Non-pigmented ciliary epithelial cell (primary cell): ENCODE results near the gene KIF16B.

Experiments used
- DNase-seq: peaks from one replicate; pipeline ENCODE4 v3.0.0-alpha.2; 2010; ENCODE audit warnings: low read depth

Gene KIF16B

DNA sequence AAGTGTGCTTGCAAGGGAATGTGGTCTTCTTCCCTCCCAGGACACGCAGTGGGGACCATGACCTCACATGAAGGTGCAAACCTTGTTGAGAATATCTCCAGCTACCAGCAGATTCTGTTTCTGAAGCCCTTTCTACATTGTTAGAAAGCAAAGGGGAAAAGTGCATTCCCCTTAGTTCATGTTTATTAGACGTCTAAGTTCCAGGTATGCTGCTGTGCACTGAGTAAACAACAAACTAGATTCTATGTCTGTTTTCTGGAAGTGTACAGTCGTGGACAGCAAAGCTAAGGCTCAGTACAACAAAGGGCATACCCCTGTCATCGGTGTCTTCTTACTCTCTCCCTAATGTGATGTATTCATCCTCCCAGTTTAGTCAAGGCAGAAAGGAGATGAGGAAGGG, 178.5 kb downstream of the KIF16B start:
- no peak for DNase-seq

DNA sequence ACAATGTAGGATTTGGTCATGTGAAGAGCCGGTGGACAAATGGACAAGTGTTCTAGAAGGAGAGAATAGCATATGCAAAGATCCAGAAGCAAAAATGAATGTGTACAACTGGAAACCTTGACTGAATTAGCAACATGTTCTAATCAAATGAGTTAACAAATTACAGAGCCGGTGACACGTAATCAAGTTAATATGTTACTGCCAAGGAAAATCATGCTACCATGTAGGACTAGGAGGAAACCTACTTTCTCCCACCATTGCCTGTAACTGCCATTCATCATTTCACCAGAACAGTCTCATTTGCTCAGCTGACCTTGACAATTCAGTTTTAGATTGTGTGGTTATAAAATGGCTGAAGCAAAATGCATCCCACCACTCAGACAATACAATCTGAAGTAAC, 179.4 kb downstream of the KIF16B start:
- no peak for DNase-seq

DNA sequence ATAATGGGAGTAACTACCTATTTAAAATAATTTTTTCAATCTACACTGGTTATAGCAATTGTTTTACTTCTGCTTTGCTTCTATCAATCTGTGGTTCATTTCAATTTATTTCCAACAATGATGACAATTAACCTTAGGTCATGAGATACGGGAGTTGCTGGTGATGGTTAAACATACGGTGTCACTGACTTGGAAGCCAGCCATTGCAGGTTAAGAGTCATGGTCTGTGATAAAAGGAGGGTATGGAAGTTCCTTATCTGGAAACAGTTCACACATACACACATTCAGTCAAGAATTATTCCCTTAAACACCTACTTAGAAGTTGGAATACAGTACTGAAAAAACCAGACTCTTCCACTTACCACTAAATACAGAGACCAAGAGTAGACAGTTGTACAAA, 180.0 kb downstream of the KIF16B start:
- no peak for DNase-seq

DNA sequence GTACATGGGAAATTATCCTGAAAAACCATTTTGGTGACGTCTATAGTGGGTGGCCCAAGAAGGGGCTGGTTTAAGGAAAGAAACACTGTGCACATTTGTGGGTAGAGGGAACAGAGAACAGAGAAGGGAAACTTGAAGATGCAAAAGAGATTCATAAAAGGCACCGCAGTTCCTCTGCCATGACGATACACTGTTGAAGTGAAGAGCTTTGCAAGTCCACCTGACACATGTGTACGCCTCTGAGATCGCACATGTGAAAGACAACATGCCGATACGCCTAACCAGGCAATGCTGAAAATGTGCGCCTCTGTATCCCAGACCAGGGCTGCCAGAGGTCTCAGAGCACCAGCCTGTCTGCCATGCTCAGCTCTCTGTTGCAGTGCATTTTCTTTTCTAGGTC, 180.9 kb downstream of the KIF16B start:
- DNase-seq: no peak

DNA sequence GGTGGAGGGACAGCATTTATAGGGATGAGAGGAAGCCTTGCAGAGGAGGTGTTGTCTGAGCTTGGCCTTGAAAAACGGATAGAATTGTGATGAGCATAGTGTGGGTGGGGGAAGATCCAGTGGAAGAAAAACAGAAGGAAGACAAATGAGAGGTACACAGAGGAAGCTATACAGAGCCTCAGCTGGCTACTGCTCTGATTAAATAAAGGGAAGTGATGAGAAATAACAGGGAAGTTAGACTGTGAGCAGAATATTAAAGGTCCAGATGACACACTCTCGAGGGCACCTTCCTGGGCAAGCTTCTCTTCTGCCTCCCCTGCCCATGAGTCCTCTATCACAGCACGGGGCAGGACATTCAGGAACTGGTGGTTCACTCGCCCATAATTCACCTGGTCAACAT, 182.3 kb downstream of the KIF16B start:
- no peak for DNase-seq

DNA sequence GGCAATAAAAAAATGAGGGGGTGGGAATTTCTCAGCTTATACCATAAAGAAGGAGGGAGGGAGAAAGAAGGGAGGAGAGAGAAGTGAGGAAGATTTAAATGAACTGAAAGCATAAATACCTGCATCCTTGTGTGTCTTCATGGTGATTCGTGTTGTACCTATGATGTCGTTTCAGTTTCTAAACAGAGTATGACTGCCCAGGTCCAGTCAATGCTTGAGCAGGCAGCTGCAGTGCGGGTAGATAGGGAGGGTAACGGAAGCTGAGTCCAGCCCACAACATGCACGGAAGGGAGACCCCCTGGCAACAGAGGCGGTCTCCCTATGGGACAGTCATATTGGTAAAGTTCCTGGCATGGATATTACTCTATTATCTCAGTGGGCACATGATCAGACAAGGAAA, 184.5 kb downstream of the KIF16B start:
- DNase-seq: no peak

DNA sequence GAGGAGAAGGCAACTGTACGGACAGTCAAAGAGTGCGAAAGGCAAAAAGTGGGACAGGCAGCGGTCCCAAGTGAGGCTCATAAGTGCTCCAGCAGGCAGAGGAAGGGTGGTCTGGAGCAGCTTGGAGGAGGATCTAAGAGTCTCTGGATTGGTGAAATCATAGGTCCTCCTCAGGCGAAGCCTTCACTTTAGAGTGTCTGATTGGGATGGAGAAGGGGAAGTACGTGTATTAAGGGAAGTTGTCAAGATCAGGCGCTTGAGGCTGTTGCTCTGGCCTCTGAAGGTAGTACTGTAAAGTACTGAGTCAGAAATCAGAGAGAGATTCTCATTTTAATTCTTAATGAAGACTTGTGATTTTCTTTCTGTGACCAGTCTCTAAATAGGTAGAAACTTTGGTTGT, 185.6 kb downstream of the KIF16B start:
- DNase-seq: no peak

DNA sequence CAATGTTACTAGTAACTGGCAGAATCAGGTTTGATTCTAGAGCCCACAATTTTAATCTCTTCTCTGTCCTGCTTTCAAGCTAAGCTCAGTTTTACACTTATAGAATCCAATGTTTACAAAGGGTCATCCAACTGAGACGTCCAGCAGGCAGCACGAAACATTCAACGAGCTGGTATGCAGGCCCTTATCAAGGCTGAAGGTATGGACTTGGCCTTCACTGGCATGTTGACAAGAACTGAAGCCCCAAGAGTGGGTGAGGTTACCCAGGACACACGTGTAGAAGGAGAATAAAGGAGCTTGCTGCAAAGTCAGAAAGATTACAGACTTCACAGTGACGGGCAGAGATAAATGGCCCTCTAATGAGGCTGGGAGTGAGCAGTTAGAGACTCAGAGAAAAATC, 187.4 kb downstream of the KIF16B start:
- no peak for DNase-seq

DNA sequence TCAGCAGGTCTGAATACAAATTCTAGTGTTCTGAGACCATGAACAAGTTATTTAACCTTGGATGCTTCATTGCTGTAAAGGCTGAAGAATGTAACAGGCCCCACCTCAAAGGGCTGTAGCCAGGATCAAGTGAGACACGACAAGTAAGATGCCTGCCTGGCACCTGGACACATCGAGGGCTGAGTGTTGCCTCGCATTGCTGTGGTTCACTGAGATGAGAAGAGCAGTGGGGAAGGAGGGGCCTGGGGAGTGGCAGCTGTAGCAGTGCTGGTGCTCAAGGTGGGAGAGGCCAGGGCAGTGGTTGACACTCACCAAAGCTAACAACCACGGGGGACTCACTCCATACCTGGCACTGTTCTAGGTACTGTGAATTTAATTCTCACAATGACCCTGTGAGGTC, 187.8 kb downstream of the KIF16B start:
- no peak for DNase-seq

DNA sequence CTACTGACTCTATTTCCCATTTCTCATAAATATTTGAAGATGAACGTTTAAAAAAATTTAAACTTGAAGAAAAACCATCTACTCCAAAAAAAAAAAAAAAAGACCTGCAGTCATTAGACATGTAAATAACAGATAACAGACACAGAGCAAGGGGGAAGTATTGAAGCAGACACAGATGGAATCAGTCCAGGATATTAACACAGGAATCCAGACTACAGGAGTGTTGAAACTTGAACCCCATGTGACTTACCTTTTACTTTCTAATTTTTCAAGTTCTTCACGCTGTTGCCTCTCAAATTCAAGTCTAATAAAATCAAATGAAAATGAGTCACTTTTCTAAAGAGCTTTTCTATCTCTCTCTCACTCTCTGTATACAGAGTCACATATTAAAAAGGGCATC, 191.8 kb downstream of the KIF16B start:
- no peak for DNase-seq

DNA sequence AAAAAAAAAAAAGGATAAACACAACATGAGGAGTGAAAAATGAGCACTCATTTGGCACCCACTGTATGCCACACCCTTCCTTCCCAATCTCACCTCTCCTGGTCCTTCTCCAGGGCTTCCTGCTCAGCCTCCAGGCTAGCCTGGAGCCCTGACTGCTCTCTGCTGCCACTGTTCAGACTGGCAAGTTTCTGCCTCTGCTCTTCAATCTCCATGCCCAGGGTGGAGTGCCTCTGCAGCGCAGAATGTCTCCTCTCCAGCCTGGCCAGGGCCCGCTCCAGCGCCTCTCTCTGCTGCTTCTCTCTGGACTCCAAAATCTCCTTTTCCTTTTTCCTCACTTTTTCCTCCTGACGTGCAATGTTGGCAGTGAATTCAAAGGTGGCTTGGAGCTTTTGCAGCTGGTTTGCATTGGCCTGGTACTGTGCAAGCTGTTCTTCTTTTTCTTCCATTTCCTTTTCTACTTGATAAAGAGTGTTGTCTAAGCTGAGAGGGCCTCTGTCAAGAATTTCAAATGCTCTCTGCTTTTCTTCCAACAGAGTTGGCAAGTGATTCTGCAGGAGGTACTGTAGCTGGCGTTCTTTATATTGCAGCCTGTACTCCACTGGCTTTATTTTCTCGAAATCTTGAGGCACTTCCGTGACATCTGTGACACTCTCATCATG, 194.4 kb downstream of the KIF16B start:
- no peak for DNase-seq

DNA sequence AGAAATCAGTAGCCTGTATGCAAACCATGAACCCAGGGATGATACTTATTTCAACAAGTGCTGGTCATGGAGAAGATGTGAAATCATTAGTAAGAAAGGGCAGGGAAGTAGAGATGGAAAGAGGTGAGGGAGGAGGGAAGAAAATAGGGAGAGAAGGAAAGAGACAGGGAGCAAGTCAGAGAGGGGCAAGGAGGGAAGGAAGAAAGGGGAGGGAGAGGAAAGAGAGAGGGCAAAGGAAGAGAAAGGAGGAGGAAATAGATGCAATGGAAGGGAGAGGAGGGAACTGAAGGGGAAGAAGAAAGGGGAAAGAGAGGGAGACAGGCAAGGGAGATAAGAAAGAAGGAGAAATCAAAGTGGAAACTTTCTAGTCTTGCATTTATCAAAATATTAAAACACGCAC, 195.1 kb downstream of the KIF16B start:
- DNase-seq: no peak

DNA sequence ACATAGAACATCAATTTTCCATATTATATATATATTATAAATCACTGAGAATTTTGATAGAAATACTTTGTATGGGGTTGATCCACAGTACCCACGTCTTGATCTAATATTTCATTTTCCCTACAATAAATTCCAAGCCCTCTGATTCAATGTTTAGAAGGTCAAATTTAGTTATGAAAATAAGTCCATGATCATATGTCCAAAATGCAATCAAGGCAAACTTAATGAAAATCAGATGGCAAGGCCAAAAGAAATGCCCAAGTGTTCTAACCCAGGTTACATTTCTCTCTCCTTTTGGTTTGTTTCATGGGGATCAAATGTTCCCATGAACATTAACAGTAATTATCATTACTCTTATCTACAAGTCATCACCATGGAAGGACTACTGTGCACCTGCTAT, 203.8 kb downstream of the KIF16B start:
- DNase-seq: no peak

DNA sequence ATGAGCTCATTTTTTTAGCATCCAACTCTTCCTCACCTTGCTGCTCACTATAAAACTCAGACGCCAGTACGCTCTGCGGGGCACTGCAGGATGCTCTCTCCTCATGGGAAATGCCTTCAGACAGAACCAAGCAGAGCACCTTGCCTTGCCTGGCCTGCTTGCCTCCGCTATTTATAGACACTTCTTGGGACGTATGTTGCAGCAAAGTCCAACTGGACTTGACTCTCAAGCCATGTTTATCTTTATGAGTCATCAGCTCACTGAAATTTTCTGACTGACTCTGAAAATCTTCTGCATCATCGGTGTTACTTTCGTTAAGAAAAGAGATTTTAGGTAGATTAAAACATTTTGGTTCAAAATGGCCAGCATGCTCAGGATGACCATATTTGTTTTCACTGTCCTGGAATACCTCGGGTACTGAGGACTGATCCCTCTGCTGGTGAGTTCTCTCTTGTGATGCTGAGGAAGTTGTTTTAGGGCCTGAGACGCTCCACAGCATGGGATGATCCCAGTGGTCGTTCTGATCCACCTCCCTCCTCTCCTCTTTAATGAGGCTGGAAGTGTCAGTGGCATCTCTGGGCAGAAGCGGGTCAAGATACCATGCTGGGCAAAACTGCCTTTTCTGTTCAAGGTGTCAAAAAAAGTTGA, 204.5 kb downstream of the KIF16B start:
- DNase-seq: peak; percentile 50

DNA sequence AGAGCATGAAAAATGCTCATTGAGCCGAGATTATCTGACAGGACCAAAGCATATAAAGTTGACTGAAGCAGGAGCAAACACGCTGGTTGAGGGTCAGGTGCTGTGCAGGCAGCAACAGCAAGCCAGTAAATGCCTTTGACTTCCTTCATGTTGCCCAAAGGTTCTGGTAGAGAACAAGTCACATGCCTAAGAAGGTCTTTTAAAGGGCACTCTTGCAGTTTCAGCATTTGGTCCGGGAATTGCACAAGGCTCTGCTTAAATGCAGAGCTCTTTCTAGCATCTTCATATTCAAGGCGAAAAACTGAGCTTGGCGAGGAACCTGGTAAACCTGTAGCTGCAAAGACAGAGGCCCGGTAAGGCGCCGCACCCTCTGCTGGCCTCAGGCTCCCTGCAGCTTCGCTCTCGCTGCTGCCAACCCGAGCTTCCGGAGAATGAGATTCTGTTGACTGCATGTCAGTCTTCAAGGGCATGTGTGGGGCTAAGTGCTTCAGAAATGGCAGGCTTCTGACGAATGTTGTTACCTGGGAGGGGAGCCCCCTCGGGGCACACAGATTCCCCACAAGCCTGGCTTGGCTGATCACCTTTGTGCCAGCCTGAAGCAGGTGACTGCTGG, 205.2 kb downstream of the KIF16B start:
- DNase-seq: no peak

DNA sequence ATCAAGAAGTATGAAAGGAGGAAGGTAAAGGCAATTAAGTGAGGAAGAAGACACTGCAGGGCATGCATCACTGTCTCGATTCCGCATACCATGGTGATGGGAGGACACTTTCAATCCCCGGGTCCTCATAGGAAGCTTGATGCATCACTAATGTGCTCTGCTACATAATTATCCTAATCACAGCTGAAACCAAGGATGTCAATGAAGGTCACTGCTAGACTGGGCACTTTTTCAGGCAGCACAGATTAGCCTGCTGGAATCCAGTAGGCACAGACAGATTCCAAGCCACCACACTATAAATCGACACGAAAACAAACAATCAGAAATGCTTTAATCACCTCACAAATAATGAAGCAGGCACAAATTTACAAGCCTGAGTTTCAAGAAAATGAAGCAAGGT, 206.7 kb downstream of the KIF16B start:
- no peak for DNase-seq

DNA sequence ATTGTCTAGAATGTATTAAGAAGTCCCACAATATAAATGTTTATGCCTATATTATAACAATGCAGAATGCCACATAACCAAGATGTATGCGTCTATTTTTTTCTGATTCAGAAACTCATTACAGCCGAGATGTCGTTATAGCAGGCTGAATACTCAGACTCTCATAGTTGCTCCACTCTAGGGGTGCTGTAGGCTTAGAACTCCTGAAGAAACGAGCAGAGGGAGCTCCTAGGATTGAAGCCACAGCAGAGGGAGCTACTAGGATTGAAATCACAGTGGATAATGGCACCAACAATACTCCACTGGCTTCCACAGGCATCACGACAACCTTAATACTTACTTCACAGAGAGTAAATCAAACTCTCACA, 208.9 kb downstream of the KIF16B start:
- no peak for DNase-seq

DNA sequence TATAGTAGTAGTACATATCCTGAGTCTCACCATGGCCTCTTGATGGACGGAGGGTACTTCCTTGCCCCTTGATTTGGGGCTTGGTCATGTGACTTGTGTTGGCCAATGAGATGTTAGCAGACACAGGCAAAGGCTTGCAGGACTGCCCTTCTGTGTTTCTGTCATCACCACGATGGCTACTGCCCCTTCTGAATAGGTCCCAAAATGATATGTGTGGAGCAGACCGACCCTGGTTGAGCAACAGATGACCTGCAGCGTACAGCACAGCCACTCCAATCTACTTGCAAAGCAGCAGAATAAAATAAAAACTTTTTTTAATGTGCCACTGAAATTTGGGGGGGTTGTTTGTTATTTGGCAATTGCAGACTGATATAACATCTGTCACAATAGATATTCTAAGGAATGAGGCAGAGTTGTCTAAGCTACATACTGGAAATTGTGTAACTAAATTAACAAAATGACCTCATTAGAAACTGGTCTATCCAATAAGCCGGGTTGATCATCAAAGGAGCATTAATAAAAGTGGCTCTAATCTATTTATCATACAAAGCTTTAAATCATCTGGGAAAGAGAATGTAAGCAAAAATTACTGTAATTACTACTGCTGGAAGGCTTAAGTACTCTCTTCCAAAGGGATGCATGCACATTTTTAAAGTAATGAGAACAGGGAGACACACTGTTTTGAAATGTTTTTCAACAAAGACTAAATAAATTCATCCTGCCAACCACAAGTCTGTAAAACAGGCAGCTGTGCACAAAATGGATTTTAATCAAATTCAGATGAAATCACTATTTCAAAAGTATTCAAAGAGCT, 209.5 kb downstream of the KIF16B start:
- DNase-seq: no peak

DNA sequence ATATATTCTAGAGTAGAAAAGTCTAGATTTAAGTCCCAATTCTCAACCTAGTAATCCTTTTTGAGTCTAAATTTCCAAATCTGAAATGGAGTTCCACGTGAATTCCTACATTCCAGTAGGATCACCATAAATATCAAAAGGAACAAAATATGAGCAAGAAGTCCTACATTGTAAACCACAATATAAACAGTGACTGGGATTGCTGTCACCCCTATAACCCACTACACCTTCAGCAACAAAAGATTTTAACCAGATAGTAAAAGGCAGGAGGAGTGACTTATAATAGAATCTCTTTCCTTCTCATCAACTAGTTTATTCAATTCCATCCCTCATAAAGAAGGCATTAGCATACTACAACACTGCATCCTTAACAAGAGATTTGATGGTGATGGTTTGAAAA, 210.6 kb downstream of the KIF16B start:
- DNase-seq: no peak

DNA sequence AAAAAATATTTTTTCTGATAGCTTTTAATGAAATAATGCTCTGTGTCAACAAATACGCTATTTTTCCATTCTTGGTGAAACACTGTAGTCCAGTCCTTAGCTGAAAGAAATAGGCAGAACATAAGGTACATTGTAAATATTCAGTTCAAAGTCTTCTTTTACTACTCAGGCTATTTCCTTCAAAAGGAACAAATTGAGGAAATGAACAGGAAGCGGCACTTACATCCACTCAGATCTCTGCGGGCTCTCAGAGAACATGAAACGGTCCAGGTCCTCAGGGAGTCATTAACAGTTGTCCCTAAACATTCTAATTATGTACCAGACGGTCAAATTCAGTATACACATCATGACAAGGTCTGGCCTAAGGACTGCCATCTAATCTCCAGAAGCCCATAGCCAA, 212.6 kb downstream of the KIF16B start:
- DNase-seq: no peak

DNA sequence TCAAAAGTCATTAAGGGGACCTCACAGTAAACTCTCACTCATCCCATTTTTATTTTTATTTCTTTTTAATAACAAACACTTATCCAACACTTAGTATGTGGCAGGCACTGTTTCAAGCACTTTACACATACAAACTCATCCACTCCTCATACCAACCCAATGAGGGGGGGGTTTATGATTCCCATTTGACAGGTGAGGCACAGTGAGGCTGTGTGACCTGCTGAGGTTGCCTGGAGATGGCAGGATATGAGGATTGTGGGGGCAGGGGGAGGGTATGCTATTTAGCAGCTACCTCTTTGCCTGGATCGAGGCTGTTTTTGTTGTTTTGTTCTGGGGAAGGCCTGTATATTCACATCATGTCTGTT, 219.8 kb downstream of the KIF16B start:
- no peak for DNase-seq

DNA sequence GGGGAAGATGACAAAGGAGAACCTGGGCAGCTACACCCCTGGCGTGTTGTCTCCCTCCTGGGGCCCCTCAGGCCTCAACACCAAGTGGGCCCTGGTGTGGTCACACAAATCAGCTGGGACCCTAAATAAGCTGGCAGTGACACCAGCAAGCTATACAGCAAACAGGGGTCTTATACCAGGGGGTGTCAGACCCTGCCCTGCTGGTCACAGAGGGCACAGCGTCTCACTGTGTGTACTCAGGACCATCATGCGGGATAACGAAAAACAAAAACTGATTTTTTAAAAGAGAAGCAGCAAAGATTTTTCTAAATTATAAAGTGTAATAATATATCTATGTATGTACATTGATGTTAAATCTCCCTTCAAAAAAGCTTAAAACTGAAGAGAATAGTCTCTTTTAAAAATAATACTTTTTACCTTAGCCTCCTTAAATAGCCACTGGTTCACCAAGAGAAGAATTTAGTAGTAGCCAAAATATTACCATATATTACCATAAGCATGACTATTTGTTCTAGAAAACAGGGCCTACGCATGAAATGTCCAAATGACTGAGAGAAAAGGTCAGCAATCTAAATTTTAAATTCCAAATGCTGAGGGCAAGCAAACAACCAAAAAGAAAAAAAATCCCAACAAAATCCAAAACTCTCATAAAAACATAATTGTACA, 220.4 kb downstream of the KIF16B start:
- no peak for DNase-seq

DNA sequence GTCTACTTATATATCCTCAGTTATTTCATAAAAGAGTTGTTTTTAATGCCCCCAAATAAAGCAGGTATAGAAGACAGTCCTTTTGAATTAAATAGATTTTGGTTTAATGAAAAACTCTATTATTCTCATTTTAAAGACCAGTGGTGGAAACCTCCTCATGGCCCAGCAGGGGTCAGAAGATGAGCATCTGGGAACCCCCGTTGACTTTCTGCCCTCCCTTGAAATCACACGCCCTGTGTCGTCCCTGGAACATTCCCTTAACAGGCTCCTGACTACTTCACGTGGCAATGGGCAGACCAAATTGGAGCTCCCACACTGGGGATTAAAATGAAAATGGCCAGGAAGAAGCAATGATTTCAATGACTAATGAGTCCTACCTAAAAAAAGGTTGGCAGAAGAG, 220.9 kb downstream of the KIF16B start:
- DNase-seq: no peak
